NB4 (cell line): ENCODE measurements around the gene NTNG1.

Source experiments
- MYC ChIP-seq: IDR thresholded peaks from 2 replicates; pipeline ENCODE4 v1.6.1; 2011; ENCODE audit warnings: low read depth, low read length
- POLR2A ChIP-seq: IDR thresholded peaks from 2 replicates; pipeline ENCODE4 v1.6.1; 2011; ENCODE audit warnings: mild to moderate bottlenecking; ENCODE audit not compliant: insufficient read length; ENCODE audit errors: extremely low read depth
- TF ChIP-seq, protein P1 (sequence below): IDR thresholded peaks from one replicate; pipeline ENCODE4 v1.5.1; 2012; ENCODE audit warnings: low read depth, low read length
- TF ChIP-seq, protein P2 (sequence below): IDR thresholded peaks from 2 replicates; pipeline ENCODE4 v1.6.1; 2011; ENCODE audit warnings: low read depth, low read length

DNA sequence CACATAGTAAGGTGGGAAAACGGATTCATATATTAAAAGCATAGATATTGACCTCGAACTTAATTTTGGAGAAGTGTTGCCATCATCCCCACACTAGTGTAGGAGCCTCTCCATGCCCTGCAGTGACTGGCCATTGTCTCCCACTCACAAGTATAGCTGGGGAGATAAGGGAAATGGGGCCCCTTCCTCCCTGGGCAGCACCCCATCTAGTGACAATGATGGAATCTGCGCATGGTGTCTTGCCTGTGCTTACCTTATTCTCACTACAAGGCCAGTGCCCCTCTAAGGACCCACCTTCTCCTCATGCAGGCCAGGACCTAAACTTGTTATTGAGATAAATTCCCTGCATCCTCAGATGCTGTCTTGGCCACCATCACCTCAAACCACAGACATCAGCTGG lies 374.9 kb downstream of the NTNG1 start:
- TF ChIP-seq, protein P1, sequence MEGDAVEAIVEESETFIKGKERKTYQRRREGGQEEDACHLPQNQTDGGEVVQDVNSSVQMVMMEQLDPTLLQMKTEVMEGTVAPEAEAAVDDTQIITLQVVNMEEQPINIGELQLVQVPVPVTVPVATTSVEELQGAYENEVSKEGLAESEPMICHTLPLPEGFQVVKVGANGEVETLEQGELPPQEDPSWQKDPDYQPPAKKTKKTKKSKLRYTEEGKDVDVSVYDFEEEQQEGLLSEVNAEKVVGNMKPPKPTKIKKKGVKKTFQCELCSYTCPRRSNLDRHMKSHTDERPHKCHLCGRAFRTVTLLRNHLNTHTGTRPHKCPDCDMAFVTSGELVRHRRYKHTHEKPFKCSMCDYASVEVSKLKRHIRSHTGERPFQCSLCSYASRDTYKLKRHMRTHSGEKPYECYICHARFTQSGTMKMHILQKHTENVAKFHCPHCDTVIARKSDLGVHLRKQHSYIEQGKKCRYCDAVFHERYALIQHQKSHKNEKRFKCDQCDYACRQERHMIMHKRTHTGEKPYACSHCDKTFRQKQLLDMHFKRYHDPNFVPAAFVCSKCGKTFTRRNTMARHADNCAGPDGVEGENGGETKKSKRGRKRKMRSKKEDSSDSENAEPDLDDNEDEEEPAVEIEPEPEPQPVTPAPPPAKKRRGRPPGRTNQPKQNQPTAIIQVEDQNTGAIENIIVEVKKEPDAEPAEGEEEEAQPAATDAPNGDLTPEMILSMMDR = no peak
- no peak for TF ChIP-seq POLR2A
- TF ChIP-seq, protein P2, sequence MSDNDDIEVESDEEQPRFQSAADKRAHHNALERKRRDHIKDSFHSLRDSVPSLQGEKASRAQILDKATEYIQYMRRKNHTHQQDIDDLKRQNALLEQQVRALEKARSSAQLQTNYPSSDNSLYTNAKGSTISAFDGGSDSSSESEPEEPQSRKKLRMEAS = no peak
- no peak for TF ChIP-seq MYC
